ENCODE data around the gene KASH5.
"Not testable (repeated sequence)": the region's sequence is repeated elsewhere in the genome, so short reads cannot be mapped to it uniquely, and the experiment has no call there.

Gene KASH5

DNA sequence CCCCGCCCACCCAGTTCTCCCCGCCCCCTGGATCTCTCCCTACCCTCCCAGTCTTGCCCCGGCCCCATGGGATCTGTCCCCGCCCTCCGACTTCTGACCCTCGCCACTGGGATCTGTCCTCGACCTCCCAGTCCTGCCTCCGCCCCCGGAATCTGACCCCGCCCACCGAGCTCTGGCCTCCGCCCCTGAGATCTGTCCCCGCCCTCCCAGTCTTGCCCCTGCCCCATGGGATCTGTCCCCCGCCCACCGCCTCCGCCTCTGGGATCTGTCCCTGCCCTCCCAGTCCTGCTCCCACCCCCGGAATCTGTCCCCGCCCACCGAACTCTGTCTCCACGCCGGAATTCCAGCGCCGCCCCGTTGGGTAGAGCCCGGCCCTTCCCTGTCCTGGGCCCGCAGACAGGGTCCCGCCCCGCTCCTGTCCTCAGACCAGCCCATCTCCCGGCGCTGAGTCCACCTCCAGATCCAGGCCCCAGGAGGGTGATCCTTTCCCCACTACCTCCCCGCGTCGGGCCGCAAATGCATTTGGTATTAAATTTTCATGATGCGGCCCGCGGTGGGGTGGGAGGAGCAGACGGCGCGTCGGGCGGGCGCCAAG, 54.8 kb downstream of the KASH5 start:
- FAIRE-seq (peak; percentile 77), DNase-seq (ENCODE audit: insufficient read length) (peak; percentile 71)
- TF ChIP-seq POLR2AphosphoS5 (IDR thresholded peaks at IDR 0.05; ENCODE audit: low read depth, low read length): no peak
- TF ChIP-seq POLR2A (IDR thresholded peaks at IDR 0.05; ENCODE audit: low read depth, low read length): no peak
- no peak for TF ChIP-seq TAF1 (IDR thresholded peaks at IDR 0.05; ENCODE audit: borderline replicate concordance, low read depth, low read length)

DNA sequence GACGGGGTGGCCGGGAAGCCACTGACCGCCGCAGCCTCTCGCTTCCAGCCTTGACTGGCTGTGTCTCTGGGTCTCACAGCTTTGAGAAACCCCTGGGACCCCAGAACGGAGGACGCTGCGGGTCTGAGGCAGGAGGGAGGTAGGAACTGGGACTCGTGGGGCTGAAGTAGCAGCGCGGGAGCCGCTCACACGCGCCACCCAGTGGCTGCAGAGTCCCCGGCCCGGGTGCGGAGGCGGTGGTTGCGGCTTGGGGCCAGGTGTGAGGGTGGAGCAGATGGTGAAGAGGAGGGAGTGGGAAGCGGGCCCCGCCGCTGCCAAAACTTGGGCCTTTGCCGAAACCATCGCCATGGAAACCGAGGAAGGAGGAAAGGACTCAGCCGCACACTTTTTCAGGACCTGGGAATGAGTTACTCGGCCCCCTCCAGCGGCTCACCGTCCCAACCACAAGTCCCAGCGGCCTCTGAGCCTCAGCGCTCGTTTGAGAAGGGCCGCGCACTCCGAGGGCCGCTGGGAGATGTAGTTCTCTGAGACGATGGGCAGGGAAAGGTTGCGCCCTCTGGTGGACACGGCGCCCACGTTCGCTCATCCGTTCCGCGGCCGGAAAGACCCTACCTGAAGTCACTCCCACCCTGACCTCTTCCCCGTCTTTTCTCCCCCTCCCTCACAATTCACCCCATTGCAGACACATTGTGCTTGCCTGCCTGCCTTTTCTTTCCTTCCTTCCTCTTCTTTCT, 55.5 kb downstream of the KASH5 start:
- DNase-seq (ENCODE audit: insufficient read length) (peak; percentile 97), FAIRE-seq (peak; percentile 97)
- no peak for TF ChIP-seq TAF1 (IDR thresholded peaks at IDR 0.05; ENCODE audit: borderline replicate concordance, low read depth, low read length)
- TF ChIP-seq POLR2AphosphoS5 (IDR thresholded peaks at IDR 0.05; ENCODE audit: low read depth, low read length): no peak
- no peak for TF ChIP-seq POLR2A (IDR thresholded peaks at IDR 0.05; ENCODE audit: low read depth, low read length)

DNA sequence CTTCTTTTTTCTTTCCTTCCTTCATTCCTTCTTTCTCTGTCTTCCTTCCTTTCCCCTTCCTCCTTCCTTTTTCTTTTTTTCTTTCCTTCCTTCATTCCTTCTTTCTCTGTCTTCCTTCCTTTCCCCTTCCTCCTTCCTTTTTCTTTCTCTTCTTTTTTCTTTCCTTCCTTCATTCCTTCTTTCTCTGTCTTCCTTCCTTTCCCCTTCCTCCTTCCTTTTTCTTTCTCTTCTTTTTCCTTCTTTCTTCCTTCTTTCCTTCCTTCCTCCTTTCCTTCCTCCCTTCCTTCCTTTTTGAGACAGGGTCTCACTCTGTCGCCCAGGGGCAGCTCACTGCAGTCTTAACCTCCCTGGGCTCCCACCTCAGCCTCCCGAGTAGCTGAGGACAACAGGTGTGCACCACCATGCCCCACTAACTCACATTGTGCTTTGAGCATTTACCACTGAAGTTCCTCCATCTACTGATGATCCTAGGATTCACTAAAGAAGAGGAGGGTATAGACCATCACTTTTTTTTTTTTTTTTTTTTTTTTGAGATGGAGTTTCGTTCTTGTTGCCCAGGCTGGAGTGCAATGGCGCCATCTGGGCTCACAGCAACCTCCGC, 56.2 kb downstream of the KASH5 start:
- DNase-seq (ENCODE audit: insufficient read length); FAIRE-seq: not testable (repeated sequence)

DNA sequence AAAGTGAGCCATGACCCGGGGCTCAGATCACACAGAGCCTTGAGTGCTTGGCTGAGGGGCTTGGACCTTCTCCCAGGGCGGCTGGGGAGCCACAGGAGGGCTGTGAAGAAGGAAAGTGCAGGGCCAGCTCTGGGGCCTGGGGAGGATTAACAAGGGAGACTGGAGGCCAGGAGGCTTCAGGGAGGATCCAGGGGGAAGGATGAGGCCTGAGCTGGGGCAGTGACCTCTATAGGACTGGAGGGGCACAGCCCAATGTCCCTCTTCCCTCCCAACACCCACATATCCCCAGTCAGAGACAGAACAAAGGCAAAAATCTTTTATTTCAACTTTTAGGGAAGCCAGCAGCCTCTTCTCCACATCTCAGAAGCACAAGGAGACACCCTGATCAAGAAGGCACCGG, 57.9 kb downstream of the KASH5 start:
- TF ChIP-seq POLR2A (IDR thresholded peaks at IDR 0.05; ENCODE audit: low read depth, low read length) (no peak), POLR2AphosphoS5 (IDR thresholded peaks at IDR 0.05; ENCODE audit: low read depth, low read length) (no peak), TAF1 (IDR thresholded peaks at IDR 0.05; ENCODE audit: borderline replicate concordance, low read depth, low read length) (no peak)
- DNase-seq (ENCODE audit: insufficient read length): no peak
- FAIRE-seq: no peak

DNA sequence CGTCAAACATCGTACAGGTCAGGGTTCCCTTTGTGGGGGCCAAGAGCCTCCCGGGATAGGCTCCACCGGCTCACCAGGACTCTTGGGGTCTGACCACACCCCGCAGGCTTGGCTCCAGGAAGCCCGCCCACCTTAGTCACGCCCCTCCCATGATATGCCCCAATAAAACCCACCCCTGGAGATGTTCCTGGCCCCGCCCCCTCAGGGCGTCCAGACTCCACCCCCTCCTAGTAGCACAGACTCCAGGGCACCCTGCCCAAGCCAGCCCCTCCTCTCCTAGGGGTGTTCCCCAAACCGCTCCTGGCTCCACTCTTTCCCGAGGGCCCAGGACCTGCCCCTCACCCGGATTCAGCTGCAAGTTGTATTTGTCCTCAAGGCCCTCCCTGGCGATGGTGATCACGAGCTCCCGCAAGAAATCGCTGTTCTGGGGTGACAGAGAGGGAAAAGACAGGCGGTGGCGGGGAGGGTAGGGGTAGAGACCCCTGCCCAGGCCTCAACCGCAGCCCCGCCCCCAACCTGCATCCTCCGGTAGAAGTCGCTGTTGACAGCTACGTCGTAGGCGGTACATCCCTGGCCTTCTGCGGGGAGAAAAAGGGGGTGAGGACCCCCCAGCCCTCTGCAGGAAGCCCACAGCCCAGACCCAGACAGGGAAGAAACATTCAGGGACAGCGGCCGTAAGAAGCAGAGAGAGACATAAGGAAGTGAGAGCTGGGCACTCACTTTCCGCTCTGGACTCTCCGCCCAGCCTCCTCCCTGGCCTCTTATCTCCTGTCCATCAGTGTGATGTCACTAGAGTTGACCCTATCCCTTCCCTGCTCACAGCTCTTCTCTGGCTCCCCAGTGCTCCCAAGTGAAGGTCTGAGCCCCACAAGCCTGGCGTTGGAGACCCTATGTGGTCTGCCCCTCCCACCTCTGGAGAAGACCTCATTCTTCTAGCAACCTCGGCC, 59.7 kb downstream of the KASH5 start:
- DNase-seq (ENCODE audit: insufficient read length) (no peak), FAIRE-seq (no peak)
- TF ChIP-seq TAF1 (IDR thresholded peaks at IDR 0.05; ENCODE audit: borderline replicate concordance, low read depth, low read length): no peak
- no peak for TF ChIP-seq POLR2A (IDR thresholded peaks at IDR 0.05; ENCODE audit: low read depth, low read length)
- TF ChIP-seq POLR2AphosphoS5 (IDR thresholded peaks at IDR 0.05; ENCODE audit: low read depth, low read length): no peak

DNA sequence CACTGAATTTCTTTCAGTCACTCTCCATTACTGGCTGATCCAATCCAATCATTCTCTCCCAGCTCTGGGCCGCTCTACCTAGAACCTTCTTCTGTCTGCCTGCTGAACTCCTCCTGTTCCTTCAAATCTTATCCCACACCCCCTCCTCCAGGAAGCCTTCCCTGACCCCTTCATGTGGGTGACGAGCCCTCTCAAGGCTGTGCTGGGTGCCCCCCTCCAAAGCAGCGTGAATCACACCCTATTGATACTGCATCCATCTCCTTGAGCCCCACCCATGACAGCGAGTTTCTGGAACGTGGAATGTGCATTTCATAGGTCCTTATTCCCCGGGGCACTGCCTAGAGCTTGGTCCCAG, 60.4 kb downstream of the KASH5 start:
- DNase-seq (ENCODE audit: insufficient read length) (no peak), FAIRE-seq (no peak)
- TF ChIP-seq POLR2A (IDR thresholded peaks at IDR 0.05; ENCODE audit: low read depth, low read length) (no peak), POLR2AphosphoS5 (IDR thresholded peaks at IDR 0.05; ENCODE audit: low read depth, low read length) (no peak), TAF1 (IDR thresholded peaks at IDR 0.05; ENCODE audit: borderline replicate concordance, low read depth, low read length) (no peak)

DNA sequence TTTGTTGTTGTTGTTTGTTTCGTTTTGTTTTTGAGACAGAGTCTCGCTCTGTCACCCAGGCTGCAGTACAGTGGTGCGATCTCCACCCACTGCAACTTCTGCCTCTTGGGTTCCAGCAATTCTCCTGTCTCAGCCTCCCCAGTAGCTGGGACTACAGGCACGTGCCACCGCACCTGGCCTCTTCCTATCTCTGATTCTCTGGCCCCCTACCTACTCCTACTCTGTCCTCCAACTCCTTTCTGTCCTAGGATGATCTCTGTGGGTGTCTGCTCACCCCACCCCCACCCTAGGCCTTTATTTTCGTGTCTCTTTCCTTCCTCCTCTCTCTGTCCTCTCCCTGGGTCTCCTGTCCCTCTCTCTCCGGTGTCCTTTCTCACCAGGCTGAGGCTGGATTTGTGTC, 62.4 kb downstream of the KASH5 start:
- TF ChIP-seq TAF1 (IDR thresholded peaks at IDR 0.05; ENCODE audit: borderline replicate concordance, low read depth, low read length): no peak
- TF ChIP-seq POLR2A (IDR thresholded peaks at IDR 0.05; ENCODE audit: low read depth, low read length): no peak
- no peak for TF ChIP-seq POLR2AphosphoS5 (IDR thresholded peaks at IDR 0.05; ENCODE audit: low read depth, low read length)
- DNase-seq (ENCODE audit: insufficient read length): no peak
- FAIRE-seq: no peak

DNA sequence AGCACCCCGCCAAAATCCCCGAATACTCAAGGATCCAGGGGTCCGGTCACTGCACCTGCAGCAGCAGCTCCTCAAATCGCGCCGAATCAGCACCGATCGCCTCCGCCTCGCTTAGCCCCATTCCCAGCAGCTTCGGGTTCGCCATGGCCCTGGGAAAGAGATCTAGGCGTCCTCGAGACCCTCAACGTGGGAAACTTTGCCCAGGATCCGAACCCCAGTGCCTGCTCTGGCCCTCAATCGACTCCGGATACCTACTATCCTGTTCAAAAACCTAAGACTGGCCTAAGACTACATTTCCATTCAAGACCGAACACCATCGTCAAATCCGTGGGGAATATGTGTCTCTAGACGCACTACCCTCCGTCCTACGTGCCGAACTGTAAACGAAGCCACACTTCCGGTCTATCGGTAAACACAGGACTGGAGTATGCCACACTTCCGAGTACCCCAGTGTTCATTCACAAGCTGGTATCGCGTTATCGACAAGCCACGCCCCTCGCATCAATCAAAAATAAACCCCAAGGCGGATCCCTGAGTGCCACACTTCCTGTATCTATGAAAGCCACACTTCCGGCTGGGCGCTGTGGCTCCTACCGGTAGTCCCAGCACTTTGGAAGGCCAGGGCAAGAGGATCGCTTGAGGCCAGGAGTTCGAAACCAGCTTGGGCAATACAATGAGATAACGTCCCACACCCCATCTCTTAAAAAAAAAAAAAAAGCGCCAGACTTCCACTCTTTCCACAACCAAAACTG, 63.6 kb downstream of the KASH5 start, which contains the start of gene PIH1D1:
TSS of gene PIH1D1 (minus strand) at position 385 of the 752 bp plus-strand sequence. CDS start at position 145, 240 bp downstream.
- peak; percentile 96 for FAIRE-seq
- DNase-seq (ENCODE audit: insufficient read length): peak; percentile 80

DNA sequence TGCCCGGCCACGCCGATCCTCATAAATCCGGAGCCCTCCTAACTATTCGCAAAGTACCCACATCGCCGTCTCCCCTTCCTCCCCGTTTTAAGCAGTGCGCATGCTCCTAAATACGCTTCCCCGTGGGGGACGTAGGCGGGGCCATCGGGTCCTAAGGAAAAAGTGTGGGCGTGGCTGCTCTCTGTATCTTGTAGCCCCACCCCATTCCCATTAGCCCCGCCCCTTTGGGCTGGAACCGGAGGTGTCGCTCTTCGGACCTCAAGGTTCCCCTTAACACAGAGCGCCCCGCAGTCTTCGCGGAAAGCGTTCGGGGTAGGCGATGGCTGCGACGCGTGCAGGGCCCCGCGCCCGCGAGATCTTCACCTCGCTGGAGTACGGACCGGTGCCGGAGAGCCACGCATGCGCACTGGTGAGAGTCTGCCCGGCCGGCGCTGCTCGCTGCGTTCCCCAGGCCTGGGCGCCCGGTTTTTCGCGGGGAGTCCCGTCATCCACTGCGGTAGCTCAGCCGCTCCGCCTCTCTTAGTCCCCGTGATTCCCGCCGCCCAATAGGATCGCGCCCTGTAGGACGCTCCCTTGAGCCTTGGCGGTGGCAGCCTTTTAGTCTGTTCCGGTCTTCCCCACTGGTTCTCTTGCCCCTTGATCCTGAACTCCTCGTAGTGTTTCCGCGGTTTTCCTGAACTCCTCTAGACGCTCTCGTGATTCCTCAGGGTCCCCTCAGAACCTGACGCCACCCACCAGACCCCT, 65.1 kb downstream of the KASH5 start, which contains the start of gene ALDH16A1:
TSS of gene ALDH16A1 (plus strand) at position 213 of the 744 bp plus-strand sequence. CDS start at position 320, 107 bp downstream.
- peak; percentile 97 for DNase-seq (ENCODE audit: insufficient read length)
- peak; percentile 90 for FAIRE-seq
- peak; percentile 96 for TF ChIP-seq POLR2A (IDR thresholded peaks at IDR 0.05; ENCODE audit: low read depth, low read length)
- TF ChIP-seq TAF1 (IDR thresholded peaks at IDR 0.05; ENCODE audit: borderline replicate concordance, low read depth, low read length): peak; percentile 83
- peak; percentile 98 for TF ChIP-seq POLR2AphosphoS5 (IDR thresholded peaks at IDR 0.05; ENCODE audit: low read depth, low read length)

More for the DNA sequence above, 63.6 kb downstream of the KASH5 start, which contains the start of gene PIH1D1:
- TF ChIP-seq POLR2A (IDR thresholded peaks at IDR 0.05; ENCODE audit: low read depth, low read length) (peak; percentile 68), POLR2AphosphoS5 (IDR thresholded peaks at IDR 0.05; ENCODE audit: low read depth, low read length) (peak; percentile 83), TAF1 (IDR thresholded peaks at IDR 0.05; ENCODE audit: borderline replicate concordance, low read depth, low read length) (peak; percentile 35; the same call in 1 of the 2 replicates)

DNA sequence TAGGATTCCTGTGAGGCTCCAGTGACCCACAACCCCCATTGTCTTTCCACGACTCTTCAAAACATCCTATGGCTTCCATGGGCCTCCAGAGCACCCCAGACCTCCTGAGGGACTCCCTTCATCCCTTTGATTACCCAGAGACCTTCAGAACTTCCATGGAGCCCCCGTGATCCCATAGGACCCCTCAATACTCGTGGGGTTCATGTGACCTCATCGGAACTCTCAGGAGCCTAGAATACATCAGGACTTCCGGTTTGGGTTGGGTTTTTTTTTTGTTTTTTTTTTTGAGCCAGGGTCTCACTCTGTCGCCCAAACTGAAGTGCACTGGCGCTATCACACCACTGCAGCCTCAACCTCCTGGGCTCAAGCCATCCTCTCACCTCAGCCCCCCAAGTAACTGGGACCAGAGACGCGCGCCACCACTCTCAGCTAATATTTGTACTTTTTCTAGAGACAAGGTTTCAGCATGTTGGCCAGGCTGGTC, 65.8 kb downstream of the KASH5 start:
- DNase-seq (ENCODE audit: insufficient read length) (no peak), FAIRE-seq (no peak)
- no peak for TF ChIP-seq POLR2AphosphoS5 (IDR thresholded peaks at IDR 0.05; ENCODE audit: low read depth, low read length)
- TF ChIP-seq TAF1 (IDR thresholded peaks at IDR 0.05; ENCODE audit: borderline replicate concordance, low read depth, low read length): no peak
- no peak for TF ChIP-seq POLR2A (IDR thresholded peaks at IDR 0.05; ENCODE audit: low read depth, low read length)
